Bone marrow (tissue), 2 donors: ENCODE measurements around the gene SRP14.
"Not testable (repeated sequence)": the region's sequence is repeated elsewhere in the genome, so short reads cannot be mapped to it uniquely, and the experiment has no call there.

ENCODE experiments used
- DNase-seq, 2 donors: peaks; one replicate each; lab custom pipeline; 2025; lab: John Stamatoyannopoulos, UW

Gene SRP14

DNA sequence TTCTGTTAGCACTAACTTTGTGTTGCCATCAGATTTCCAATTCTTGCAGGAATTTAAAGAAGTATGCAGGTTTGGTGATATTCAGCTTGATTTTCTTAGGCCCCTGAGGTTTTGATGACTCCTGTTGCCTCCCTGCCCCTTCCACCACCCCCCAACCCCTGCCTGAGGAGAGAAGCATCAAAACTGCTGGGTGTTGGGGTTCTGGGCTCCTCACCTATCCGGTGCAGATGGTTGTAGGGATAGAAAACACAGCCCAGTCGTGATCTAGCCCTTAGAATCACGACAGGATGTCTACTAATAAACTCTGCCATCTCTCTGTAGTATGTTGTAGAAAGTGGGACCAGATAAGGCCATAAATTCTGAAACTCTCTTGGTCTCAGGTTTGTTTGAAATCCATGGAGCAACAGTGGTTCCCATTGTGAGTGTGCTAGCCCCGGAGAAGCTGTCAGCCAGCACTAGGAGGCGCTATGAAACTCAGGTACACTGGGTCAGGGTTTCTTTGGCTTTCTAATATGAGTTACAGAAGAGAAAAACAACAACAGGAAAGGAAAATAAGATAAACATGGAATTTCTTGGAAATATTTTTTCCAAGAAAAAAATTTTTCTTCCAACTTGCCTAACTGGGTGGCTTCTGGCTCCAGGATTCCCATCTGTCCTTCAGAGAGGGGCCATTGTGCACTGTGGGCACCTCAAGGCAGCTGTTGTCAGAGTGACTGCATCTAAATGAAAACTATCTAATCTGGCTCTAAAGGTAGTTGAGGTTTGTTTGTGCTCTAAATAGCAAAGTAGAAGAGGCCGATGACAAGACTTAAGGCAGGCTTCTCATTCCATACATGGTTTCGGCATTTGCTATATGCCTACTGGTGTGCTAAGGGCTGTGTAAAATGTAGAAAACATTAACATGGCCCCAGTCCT, 8.7 kb downstream of the SRP14 start:
- peak in 1 of 2 donors; percentile 17 for DNase-seq

DNA sequence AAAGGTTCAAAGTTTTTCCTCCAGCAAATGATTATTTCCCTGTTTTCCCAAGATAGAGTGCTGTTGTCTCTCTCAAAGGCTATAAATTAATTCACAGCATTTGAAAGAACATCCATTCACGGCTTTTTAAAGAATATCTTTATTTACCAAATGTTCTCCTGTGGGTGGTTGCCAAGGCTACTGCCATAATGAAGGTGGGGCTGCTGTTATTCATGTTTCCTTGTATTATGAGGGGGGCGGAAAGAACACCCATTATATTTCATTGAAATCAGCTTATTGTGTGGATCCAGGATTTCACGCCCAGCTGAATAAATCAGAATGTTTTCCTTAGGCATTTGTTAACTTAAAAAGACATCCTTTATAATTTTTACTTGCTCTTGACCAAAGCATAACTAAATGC, 10.1 kb downstream of the SRP14 start:
- DNase-seq: no peak

DNA sequence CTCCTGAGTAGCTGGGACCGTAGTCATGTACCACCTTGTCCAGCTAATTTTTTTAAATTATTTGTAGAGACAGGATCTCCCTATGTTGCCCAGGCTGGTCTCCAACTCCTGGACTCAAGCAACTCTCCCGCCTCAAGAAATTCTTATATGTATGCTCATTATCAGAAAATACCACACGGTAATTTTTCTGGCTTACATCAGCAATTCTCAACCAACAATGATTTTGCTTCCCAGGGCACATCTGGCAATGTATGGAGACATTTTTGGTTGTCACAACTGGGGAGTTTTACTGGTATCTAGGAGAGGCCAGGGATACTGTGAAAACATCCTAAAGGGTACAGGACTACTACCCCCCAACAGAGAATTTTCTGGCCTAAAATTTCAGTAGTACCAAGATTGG, 10.8 kb downstream of the SRP14 start:
- DNase-seq: no peak

DNA sequence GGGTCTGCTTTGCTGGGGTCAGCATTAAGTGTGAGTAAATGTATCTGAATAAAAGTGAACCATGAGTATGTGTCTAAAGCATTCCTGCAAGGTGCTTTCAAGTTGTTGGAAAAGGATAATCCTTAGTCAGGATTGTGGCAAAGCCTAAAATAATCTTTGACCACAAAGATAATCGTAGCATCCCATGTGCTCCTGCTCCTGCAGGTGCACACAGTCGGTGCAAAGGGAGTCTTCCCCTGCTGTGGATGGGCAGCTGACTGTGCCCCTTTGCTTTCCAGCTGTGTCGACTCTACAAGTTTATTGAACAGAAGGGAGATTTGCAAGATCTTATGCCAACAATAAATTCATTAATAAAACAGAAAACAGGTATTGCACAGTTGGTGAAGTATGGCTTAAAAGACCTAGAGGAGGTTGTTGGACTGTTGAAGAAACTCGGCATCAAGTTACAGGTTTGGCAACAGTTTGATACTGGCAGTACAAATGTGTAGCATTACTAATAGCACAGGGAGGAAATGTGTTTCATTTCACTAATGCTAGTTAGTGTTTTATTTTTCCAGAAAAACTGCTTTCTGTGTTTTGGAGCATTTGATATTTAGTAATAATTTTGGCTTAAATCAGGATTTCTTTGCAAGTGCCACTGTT, 22.6 kb downstream of the SRP14 start:
- no peak for DNase-seq

DNA sequence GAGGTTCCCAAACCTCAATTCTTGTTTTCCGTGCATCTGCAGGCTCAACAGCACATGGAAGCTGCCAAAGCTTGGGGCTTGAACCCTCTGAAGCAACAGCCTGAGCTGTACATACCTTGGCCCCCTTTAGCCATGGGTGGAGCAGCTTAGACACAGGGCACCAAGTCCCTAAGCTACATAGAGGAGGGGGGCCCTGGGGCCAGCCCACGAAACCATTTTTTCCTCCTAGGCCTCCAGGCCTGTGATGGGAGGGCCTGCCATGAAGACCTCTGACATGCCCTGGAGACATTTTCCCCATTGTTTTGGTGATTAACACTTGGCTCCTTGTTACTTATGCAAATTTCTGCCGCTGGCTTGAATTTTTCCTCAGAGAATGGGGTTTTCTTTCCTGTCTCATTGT, 24.6 kb downstream of the SRP14 start:
- DNase-seq: no peak

DNA sequence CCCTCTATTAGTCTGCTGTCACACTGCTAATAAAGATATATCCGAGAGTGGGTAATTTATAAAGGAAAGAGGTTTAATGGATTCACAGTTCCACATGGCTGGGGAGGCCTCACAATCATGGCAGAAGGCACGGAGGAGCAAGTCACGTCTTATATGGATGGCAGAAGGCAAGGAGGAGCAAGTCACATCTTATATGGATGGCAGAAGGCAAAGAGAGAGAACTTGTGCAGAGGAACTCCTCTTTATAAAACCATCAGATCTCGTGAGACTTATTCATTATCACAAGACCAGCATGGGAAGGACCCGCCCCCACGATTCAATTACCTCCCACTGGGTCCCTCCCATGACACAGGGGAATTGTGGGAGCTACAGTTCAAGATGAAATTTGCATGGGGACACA, 25.6 kb downstream of the SRP14 start:
- DNase-seq: not testable (repeated sequence)

DNA sequence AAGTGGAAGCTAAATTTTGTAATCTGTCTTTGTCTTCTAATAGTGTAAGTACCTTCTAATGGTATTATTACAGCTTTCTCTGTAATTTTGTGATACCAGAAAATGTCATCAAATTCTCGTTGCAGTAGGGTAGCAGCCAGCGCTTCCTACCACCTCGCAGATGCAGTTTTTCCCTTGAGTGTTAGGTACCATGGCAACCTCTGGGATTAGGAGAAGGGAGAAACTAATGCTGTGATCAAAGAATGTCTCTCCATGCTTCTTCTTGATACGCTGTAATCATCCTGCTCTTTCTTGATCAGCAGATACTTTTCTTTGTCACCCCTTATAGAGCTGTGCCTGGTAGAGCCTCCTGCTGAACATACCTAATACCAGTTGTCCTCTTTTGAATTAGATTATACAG, 27.7 kb downstream of the SRP14 start:
- no peak for DNase-seq

DNA sequence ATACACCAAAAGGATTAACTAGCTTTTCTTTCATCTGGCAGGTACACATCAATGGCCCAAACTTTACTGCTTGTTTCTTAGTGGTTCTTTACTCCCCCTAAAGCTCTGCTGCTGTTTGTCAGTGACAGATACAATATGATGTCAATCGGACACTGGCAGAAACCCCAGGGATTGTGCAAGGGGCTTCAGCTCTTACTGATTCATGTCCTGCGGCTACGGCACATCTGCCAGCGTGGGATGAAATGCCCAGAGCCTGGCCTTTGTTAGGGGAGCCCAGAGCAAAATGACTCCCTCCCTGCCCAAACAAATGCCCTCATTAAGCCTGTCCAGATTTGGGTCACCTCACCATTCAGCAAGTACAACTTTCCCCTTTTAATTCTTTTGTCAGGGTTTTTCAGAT, 28.3 kb downstream of the SRP14 start:
- no peak for DNase-seq

DNA sequence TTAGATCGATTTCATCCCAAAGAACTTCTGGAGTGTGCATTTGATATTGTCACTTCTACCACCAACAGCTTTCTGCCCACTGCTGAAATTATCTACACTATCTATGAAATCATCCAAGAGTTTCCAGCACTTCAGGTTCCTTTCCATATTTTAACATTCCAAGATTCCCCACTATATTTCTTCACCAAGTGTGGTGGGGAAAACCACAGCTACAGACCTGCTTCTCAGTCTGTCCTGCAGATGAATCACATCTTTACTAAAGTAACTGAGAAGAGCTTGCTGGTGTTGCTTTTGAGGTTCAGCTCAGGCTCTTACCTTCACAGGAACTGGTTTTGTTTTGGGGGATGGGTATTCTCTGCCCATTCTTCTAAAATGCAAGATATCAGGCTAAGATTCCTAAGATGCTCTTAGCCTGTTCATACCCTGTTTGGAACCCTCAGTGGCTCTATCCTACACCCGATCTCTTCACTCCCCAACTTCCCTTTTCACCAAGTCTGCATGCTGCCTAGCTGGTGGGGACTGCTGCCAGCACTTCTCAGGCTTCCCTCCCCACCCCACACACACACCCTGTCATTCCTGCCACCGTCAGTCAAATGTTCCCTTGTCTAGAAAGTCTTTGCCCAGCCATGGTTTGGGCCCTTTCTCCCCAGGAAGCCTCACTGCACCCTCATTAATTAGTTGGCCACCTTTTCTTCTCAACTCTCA, 30.8 kb downstream of the SRP14 start:
- DNase-seq: no peak

DNA sequence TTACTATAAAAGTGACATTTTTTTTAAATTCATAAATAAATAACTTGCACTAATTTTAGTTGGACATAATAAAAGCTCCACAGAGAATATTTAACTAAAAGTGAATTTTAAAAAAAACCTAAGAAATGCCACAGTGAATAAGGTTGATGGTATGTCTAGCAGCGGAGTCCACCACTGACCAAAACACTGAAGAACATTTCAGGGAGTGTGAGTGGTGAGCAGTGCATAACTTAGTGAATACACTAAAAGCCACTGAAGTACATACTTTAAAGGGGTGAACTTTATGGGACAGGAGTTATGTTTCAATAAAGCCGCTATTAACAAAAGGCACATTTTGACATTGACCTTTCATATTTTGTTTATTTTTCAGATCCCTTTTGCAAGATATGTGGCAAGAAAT, 32.3 kb downstream of the SRP14 start:
- no peak for DNase-seq

DNA sequence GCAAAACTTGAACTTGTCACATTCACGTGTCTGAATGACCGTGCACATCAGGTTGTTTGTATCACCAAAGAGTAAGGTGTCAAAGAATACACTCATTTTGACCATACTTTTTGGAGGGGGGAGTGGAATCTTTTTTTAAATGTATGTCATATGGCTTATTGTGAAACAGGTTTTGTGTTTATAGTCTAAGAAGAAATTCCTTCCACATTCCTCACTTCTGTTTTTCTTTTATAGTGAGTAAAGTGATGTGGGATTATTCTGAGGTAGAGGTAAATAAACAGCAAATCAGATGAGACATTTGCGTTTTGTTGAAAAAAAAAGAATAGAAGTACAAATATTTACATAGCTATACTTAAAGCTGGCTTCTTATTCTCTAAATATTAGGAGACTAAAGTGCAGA, 33.0 kb downstream of the SRP14 start:
- DNase-seq: no peak

DNA sequence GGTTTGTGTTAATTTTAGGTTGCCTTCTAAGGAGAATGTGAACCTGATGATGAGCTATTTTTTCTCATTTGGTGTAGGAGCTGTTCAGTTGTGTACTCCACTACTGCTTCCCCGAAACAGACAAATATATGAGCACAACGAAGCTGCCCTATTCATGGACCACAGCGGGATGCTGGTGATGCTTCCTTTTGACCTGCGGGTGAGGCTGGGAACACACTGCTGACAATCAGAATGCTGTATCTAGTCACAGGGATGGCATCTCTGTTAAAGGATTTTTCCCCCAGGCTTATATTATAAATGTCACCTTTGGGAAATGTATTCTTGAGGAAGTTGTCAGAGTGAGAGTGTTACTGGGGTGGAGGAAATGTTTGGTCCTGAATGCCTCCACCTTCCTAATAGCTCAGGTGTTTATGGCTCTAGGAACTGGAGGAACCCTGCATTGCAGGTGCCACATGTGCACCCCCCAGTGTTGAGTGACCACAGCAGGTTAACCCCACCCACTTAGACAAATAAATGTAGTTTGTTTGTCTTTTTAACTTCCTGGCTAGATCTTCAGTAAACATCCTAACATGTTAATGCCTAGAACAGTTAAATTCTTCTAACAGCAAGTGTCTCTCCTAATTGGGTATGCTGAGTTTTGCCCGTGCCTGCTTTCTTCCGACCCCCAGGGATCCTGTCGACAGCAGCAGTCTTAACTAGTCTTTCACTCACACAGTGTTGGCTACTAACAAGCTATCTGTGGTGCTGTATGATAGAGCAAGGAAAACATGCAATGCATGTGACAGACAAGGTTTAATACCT, 35.7 kb downstream of the SRP14 start:
- no peak for DNase-seq

DNA sequence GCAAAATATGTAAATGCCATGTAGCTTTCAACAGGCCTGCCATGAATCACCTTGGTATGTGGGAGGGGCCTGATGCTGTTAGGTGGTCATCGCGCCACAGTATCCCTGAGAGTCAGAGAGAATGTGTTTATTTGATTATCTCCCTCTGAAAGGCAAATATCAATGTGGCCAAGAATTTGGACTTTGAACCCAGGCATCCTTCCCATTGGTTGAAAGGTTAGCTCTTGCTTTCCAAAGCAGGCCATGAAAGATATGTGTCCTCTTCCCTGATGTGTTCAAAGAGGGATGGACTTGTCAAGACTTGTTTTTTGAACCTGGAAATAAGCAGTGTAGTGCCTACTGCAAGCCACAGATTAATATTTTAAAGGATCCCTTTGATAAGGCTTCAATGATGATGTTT, 36.7 kb downstream of the SRP14 start:
- no peak for DNase-seq

DNA sequence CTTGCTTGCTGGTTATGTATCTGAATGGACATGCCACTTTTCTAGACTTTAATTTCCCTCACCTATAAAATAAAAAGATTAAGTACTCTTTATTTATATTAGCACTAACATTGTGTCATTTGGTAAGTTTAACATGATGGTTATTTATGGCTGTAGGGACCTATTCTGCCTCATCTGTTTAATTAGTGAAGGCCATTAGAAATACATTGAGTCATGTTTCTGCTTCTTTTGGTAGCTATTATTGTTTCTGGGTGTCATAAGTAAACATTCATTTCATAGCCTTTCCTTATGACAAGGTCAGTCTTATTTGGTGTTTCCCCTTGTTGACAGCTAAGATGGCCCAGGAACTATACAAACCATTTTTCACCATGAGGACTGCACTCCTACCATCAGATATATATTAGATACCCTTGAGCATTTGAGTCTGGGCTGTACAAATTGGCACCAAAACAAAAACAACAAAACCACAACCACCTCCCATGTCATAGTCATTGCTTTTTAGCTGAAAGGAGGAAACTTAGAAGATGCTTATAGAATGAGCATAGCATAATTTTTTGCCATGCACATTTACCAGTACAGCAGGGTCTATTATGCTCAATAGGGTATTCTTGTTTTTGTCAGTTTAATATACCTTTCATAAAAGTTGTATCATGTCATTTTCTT, 39.3 kb downstream of the SRP14 start:
- DNase-seq: no peak

DNA sequence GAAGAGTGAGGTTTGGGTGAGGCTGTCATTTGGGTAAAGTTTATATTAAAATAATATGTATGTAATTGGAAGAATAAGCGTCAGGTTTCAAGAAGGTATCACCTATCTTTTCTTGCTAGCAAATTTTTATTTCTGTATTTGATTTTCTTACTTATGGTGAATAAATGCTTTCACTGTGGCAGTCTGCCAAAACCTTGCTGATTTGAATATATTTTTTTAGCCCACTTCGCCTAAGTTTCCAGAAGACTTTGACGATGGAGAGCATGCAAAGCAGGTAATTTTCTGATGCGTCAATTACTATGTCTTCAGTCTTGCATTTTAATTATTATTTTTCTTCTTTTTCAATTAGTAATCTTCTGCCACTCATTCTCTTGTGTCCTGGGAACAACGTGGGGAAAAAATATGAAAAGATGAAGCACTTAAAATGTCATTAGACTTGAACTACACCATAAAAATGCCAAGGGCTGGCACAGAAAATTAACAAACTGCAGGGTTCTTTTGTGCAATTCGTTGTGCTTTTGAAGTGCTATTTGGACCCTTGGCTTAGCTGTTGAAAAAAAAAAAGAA, 40.4 kb downstream of the SRP14 start:
- no peak for DNase-seq

DNA sequence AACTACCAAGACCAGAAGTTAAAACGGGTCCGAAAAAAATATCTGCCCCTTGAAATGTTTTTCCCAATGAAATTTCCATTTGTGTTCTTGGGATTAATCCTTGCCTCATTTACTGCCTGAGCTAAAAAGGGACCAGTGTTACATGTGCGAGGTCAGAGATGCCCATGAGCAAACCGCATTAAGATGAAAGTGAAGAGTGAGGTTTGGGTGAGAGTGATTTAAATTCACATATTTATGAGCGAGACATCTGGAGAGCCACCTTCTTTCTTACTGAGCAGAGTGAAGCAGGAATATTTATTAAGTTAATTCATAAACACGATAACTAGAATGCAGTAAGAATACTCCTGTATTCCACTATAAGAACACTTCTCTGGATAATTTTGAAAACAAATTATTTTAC, 41.3 kb downstream of the SRP14 start:
- no peak for DNase-seq

DNA sequence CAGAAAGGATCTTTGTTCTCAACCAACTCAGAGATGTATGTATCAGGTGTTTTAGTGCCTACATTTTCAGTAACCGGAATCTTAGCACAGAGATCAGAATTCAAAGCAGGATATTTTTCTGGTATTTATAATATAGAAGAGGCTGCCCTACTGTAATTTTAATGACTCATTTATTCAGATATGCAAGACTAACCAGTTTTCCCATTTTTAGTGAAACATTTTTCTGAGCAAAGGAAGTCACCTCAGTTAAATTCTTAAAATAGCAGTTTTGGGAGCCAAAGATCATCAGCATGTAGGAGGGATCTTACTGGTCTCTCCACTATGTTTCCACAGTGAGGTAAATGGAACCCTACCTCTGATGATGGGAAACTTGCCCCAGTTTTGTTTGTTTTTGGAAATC, 42.0 kb downstream of the SRP14 start:
- no peak for DNase-seq

DNA sequence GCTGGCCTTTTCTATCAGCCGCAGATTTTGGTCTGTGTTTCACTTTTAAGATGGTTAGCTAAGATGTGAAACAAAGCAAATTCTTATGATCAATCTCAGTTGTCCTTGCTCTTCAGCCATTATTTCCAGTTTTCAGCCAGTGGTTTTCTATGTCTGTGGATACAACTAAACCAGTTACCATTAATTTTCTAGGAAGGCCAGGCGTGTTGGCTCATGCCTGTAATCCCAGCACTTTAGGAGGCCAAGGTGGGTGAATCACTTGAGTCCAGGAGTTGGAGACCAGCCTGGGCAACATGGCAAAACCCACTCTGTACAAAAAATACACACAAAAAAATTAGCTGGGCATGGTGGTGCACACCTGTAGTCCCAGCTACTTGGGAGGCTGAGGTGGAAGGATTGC, 42.8 kb downstream of the SRP14 start:
- not testable (repeated sequence) for DNase-seq

DNA sequence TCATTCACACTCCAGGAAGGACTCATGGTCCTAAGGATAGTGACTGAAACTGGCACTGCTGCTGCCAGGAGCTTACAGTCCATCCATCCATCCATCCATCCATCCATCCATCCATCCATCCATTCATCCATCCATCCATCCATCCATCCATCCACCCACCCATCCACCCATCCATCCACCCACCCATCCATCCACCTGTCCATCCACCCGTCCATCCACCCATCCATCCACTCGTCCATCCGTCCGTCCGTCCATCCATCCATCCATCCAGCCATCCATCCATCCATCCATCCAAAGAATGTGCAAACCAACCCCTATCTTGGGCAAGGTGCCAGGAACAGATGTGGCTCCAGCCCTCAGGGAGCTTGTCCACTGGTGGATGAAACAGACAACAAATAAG, 46.0 kb downstream of the SRP14 start:
- DNase-seq: not testable (repeated sequence)

DNA sequence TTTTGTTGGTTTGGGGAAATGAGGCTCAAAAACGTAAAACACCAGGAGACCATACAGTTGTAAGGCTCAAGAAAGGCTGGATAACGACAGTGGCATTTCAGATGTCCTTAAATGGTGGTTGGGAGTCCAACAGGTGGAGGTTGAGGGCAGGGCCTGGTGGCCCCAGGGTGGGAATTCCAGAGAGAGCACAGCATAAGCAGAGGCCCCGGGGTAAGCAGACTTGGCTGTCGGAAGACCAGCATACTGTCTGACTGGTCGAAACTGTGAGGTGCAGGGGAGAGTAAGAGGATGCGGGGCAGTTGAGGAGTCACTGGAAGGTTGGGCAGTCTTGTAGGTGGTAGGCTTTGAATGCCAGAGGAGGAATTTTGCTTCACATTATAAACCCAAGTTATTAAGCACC, 48.3 kb downstream of the SRP14 start:
- no peak for DNase-seq

DNA sequence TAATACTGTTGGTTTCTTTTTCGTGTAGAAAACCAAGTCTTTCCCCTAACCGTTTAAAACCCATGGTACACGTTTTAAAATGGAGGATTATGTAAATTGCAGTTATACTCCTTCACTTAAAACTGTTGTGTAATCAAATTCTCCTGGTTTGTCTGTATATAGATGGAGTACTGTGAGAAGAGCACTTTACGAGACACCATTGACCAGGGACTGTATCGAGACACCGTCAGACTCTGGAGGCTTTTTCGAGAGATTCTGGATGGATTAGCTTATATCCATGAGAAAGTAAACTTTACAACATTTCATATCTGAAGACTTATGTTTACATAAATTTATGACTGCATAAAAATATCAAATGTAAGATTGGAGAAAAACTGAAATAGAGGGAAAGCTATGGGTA, 51.2 kb downstream of the SRP14 start:
- DNase-seq: no peak
